ENCODE data around the gene ABLIM2.

DNA sequence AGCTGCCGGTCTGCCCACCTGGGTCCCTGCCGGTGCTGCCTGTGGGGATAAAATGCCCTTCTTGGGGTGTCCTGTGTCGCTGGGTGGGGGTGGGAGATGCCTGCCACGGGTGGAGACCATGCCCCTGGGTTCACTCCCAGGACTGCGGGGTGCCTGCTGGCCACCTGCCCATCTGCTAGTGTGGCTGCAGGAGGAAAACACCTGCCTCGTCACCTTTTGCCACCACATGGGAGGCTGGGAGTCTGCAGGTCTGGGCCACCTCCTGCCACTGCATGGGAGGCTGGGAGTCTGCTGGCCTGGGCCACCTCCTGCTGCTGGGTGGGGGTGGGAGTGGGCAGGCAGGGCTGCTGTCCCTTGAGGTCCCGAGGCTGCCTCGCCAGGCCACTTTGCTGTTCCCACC, 160.2 kb downstream of the ABLIM2 start:
- TF ChIP-seq CTCF (conservative IDR thresholded peaks at IDR 0.05; ENCODE audit: low read depth, low read length) (no peak), POLR2A (IDR thresholded peaks at IDR 0.05; ENCODE audit: low read depth, low read length) (no peak), CEBPB (IDR thresholded peaks at IDR 0.05; ENCODE audit: low read depth, low read length) (no peak), SMC3 (IDR thresholded peaks at IDR 0.05; ENCODE audit: low read depth, low read length) (no peak), RAD21 (IDR thresholded peaks at IDR 0.05; ENCODE audit: low read length) (no peak), FOS (IDR thresholded peaks at IDR 0.05; ENCODE audit: low read depth, low read length) (no peak), MAZ (IDR thresholded peaks at IDR 0.05; ENCODE audit: borderline replicate concordance, low read depth, low read length) (no peak), MXI1 (IDR thresholded peaks at IDR 0.05; ENCODE audit: borderline replicate concordance, low read depth, low read length) (no peak)
